Activated CD4-positive, alpha-beta T cell treated with anti-CD3 and anti-CD28 coated beads, Interleukin-2, Interleukin-6, amounts not matched to agents 100 ng/mL and 50 ng/mL, durations not matched to agents 16 hours and 8 hours (primary cell): Measurements from ENCODE around the gene EPYC.

Experiments used
- DNase-seq: peaks from one replicate; pipeline ENCODE4 v3.0.0-alpha.2; 2020

EPYC gene, protein sequence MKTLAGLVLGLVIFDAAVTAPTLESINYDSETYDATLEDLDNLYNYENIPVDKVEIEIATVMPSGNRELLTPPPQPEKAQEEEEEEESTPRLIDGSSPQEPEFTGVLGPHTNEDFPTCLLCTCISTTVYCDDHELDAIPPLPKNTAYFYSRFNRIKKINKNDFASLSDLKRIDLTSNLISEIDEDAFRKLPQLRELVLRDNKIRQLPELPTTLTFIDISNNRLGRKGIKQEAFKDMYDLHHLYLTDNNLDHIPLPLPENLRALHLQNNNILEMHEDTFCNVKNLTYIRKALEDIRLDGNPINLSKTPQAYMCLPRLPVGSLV

DNA sequence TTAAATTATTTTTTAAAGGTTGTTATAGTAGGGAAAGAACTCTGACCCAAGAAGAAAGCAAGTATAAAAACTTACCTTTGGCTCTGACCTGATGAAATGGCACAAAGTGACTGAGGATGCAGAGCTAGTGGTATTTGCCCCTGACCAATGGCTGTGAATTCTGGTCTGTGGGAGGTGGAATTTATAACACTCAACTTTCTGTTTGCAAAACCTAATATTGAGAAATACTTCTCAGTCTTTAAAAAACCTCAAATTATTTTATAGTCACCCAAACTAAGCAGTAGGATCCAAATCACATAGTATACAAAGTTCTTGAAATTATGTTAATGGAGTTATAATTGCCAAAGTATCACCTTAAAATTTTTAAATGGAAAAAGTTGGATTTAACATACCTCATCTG lies at the start of gene EPYC:
TSS of gene EPYC (minus strand) at position 101 of the 400 bp plus-strand sequence. CDS start 2,407 bp downstream, outside the sequence.
- DNase-seq = no peak

DNA sequence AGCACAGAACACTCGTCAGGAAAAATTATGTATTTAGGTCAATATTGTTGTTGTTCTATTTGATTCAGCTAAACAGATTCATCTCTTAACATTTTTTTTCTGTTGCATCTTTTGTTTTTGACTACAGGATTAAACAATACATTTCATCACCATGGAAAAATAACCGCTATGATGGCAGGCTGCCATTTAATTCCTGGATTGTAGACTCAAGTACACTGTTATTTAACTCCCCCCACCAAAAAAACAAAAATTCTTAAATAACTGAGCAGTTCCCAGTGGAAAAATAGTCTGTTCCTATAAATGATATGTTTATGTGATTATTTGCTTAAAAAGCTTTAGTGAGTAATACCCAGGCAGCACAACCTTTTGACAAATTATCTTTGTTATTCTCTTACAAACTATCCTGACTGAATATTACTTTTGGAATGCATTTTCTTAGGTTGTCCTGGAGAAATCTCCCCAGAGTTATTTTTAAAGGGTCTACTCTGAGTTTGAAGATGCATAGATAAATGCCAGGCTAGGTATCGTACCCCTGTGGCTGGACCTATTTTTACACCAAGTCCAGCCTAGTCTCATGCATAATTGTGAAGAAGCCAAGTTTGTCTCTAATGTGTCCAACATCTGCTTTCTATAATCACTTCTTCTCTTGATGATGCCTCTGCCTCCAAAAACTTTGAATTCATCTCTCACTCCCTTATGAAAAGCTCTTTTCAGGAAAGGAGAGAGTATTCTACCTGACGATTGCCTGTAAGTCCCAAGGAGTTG lies 49.4 kb upstream of the EPYC start:
- no peak for DNase-seq

DNA sequence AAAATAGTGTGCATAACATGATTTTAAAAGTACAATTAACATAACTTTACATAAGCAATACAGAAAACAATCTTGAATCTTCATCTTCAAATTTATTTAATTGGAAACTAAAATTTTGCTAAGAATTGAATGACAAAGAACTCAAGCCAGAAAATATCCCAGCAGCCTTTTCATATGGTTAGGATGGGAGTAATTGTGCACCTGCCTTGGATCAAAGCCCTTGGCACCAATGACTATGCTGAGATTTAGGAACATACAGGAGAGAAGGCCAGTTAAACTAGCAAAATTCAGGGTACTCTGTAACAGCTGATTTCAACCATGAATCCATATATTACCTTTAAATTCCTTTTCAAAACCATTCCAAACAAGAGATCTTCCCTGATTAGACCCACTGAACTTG lies 47.3 kb upstream of the EPYC start:
- no peak for DNase-seq

DNA sequence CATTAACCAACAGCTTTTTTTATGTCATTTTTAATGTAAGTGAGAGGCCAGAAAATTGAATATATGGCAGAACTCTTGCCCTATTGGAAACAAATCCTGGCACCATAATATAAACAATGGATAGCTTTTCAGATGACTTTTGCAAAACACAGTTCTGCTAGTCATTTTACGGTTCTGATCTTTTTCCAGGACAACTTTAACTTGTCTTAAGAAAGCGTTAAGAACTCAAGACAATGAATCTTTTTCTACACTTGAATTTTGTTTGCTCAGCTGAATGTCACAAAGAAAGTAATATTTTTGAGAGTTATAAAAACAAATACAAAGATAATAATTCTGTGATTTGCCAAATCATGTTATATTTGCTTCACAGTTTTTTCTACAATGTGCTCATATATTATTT lies 39.8 kb upstream of the EPYC start:
- DNase-seq = no peak

DNA sequence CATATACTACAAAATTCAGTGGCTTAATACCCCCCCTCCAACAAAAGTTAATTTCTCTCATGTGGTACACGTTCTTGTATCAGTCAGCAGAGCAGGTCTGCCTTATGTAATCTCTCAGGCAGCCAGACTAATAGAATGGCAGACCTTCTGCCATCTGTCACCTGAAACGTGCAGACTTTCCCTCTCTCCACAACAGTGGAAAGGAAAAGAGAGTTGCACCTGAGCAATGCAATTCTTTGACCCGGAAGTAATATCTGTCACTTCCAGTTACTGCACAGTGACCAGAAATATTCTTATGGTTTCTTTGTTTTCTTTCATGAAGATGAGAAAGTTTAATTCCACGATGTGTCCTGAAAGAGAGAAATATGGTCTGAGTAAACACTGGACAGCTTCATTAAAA lies 38.6 kb upstream of the EPYC start:
- no peak for DNase-seq

DNA sequence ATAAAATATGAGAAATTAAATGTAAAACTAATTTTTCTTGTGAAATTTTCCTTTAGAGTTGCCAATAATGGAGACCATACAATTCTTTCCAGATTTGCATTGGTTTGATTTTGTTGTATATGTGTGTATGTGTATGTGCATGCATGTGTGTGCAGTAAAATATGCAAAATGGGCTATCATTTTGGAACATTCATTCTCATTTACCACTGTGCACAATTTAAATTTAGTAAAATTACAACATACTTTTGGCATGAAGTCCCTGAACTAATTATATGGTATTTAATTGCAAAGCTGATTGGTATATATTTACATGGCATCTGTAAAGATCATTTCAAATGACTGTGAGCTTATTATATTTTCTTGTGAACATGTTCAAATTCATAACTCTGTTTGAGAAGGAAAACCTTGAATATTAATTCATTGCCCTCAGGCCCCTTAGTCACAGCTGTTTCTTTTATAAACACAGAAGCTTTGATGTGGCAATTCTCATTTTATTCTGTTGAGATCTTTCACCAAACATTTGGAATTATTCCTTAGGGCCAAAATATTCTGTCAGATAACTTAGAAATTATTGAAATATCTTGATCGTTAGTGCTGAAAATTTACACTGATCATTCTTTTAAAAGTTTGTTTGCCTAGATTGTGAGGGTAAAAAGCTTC lies 35.5 kb upstream of the EPYC start:
- no peak for DNase-seq

DNA sequence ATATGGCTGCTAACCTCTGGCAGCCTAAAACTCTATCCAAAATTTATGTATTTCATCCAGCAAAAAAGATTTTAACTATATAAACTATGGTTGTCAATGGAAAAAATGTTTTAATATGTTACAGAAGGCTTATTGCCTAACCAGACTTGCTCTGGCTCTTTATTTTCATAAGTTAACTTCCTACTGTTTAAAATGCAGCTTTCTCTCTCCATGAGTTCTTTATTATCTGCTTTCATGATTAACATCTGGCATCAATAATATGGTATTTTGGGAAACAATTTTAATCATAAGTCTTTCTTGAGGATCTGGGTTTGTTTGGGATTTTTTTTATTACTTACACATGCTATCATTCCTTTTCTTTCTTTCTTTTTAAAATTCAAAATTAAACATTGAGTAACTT lies 32.5 kb upstream of the EPYC start:
- DNase-seq = no peak

DNA sequence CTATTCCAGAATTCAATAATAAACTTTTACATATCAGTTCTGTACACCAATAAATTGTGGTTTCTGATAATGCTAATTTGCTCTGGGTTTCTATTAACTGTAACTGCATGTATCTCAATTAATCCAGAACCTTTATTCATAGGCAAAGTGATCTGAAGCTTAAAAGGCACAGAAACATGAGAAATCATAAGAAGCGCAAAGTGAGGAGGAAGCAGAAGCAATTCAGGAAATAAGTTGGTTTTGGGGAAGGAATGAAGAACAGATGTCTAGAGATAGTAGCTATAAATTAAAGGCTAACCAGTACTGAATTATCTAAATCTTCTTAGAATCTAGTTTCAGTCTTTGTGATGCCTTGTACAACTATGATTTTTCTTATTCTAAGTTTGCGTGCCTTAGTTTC lies 28.5 kb upstream of the EPYC start:
- DNase-seq = no peak

DNA sequence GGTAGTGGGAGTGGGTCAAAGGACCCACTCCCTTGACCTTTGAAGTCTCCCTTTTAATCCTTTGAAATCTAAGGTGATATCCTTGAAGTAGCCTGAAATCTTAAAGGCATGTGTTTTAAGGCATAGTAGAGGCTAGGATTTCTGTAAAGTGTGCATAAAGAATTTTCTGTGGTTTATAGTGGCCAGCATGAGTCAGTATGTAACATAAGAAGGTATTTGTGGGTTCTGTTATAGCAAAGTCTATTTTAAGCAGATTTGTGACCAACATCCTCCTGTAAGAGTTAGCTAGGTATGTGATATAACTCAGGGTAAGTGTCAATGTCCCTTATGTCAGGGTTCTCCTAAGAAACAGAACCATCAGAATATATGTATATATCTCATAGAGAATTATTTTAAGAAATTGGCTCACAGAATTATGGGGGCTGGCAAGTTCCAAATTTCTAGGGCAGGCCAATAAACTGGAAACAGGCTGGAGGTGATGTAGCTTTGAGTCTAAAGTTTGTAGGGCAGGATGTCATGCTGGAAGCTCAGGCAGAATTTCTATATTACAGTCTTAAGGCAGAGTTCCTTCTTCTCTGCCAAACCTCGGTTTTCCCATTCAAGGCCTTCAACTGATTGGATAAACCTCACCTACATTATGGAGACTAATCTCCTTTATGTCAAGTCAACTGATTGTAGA lies 18.7 kb upstream of the EPYC start:
- no peak for DNase-seq

DNA sequence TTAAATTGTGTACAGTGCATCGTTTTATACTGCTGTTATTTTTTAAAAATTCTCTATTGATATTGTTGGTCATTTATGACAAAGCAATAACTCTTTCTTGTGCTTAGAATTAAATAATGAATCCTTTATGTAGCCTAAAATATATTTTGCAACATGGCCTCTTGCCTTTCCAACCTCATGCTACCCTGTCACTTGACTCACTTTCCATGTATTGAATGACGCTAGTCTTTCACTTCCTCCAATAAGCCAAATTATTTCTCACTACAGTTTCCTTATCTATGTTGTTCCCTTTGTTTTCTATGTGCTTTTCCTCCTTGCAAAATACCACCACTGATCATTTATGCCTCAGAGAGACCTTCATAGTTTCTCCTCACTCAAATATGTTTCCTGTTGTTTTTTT lies 16.3 kb upstream of the EPYC start:
- DNase-seq = no peak

DNA sequence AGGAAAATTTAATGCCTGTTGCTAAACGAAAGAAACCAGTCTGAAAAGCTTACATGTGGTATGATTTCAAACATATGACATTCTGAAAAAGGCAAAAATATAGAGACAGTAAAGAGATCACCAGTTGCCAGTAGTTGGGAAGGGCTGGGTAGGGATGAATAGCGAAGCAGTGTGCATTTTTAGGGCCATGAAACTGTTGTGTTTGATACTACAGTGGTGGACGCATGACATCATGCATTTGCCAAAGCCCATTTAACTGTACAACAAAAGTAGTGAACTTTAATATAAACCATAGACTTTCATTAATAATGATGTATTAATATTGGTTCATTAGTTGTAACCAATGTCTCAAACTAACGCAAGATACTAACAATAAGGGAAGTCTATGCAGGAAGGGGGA lies 14.7 kb upstream of the EPYC start:
- DNase-seq = no peak

DNA sequence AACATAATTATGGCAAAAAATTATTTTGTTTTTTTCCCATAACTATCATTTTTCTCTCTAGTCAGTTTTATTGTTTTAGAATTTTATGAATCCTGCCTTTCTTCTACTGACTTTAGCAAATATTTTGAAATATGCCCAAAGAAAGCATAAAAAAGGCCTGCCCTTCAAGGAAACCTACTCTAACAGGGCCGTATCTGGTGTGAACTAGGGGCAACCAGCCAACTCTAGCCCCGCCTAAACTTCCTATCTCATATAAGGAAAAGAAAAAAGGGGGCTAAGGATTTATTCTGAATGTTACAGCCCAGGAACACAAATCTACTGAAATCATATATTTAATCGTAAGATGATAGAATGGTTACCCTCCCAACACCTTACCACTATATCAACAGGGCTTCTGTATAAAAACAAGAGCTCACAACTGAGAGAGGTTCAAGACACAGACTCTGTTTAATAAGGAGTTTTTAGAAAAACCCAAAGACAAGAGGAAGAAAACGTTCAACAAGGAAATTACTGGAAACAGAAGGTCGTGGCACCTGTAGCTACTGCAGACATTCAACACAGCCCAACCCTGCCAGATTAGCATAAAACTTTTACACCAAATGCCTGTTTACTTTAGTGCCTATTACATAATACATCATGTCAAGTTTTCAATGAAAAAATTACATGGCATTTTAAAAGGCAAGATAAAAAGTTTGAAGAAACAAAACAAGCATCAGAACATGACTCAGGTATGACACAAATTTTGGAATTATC lies 12.9 kb upstream of the EPYC start:
- DNase-seq = no peak

DNA sequence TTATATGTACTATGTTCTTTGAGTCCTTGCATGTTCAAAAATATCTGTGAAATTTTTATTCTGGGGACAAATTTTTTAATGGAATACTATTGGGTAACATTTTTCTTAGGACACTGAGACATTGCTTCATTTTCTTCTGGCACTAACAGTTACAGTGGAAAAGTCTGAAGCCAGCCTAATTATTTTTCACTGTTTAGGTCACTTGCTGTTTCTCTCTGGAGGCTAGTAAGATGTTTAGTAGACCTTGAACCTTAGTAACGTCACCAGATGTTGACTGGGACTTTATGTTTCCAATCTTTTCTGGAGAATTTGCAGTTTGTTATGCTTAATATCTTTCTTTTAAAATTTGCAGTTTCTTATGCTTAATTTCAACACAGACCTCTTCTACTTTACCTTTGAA lies 12.3 kb upstream of the EPYC start:
- no peak for DNase-seq

DNA sequence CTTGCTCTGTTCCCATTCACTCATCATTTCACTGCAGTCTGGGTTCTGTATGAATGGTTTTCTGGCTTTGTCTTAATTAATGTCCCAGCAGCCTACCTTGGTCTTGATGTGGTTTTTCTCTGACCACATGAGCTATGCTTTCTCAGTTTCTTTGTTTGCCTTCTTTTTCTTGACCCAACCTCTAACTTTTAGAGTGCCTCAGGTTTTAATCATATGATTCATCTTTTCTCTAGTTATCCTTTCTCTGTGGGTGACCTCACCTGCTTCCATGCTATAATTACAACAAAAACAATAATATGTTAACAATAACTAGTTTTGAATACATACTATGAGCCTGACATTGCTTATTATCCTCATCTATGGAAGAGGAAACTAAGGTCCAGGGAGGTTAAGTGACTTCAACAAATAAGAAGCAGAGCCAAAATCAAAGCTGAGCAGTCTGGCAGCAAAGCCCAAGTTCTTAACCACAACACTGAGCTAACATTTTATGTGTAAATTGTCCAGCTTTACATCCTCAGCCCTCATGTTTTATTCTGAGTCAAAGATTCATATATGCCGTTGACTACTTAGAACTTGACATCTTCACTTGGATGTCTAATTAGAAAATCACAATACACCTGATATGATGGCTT lies 4.7 kb upstream of the EPYC start:
- DNase-seq = no peak

DNA sequence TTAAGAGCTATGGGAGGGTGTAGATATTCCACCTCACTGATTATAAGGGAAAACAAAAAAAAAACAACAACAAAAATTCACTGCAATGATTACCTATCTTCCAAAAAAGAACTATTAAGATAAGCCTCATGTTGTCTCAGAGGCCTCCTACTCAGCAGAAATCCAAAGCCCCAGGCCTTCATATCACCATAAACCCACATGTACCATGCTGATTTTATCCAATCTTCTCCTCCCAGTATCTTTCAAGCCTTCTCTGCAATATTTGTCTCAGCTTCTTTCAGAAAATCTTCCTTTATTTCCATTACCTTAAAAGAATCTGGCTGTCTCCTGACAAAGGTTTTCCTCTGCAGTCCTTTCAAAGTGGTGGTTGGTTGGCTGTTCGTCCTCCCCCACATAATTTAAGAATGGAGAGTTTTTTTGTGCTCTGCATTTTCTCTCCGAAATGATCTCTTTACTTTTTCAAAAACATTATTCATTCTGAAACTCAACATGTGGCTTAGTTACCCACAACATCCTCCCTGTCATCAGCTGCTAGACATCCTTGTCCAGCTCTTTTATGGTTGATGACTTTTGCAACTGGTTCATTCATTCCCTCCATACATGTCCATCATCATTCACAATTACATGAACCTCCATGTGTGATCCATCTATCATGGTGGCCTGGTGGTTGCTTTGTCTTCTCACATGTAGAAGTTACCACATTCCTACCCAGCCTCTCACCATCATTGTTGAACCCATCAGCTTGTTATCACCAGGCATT lies 2.9 kb upstream of the EPYC start:
- peak; percentile 50 for DNase-seq

DNA sequence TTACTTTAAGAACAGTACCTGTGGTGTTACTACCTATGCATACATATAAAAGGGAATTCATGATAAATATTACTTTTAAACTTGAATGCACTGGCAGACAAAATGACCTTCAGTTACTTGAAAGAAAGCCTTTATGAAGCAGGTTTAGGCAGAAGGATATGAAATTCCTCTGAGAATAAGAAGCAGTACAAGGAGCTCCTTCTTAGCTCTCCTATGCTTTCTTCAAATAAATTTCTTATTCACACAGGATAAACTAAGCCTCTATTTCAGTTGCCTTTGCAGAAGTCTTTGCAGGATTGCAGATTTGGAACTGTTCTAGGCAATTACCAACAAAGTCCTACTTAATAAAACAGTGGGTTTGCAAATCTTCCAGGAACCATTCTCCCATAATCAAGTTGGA lies 1.0 kb downstream of the EPYC start:
- DNase-seq = no peak

DNA sequence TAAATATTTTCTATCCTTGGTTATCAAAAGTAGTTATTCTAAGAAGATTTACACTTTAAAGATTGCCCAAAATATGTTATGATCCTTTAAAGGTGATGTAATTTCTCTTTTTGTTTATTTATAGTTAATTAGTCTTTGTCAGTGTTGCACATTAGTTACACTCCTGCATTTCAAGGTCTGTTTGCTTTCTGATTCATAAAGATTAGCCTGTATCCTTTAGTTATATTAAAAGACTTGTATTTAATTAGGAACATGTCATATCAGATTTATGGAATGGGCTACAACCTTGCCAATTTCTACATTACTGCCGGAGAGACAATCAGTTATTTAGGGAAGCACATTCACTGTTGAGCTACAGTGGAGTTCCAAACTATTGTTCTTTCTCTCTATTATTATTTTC lies 3.5 kb downstream of the EPYC start:
- DNase-seq = no peak

DNA sequence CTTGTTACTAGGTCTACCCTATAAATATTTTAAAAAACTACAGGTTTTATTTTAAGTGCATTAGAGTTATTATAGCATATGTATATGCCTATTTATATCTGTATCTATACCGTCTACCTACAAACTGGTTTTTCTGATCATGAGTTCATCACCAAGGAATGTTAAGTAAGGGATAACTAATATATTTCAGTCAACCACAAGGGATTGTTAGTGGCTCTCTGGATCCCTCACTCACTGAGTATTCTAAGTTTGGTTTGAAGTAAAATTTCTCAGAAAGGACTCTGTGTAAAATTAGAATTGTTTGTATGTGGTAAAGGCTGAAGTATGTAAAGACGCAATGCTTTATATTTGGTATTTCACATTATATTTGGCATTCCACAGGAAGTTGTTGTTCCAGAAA lies 4.8 kb downstream of the EPYC start:
- no peak for DNase-seq

DNA sequence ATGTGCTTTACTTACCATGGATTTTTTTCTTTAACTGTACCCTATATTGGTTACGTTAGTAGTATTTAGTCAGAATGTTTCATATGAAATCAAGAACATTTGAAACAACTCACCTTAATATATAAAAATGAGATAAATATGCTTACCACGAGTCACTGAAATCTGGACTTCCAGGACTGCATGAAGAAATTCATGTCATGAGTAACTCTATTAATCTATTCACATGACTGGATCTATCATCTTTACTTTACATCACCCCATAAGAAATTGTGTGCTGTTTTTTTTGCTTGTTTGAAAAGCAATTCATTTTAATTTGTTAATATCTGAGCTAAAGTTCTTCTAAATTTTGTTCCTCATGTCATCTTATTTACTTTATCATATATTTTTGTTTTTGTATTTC lies 5.2 kb downstream of the EPYC start:
- no peak for DNase-seq

DNA sequence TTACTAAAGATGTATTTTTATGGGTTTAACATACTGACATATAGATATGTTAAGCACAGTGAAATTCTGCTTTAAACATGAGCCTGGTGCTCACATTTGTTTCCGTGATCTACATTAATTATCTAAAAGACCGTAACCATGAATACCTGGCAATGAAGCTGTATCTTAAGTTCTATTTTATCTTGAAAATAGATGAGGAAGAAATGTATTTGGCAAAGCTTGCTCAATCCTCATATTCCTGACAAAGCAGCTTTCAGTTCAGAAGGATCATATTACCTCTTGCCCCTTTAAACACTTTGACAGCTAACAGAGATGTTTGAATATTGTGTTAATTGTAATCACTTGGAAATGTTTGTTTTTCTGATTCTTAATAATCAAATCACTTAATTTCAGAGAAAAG lies 9.8 kb downstream of the EPYC start:
- no peak for DNase-seq

DNA sequence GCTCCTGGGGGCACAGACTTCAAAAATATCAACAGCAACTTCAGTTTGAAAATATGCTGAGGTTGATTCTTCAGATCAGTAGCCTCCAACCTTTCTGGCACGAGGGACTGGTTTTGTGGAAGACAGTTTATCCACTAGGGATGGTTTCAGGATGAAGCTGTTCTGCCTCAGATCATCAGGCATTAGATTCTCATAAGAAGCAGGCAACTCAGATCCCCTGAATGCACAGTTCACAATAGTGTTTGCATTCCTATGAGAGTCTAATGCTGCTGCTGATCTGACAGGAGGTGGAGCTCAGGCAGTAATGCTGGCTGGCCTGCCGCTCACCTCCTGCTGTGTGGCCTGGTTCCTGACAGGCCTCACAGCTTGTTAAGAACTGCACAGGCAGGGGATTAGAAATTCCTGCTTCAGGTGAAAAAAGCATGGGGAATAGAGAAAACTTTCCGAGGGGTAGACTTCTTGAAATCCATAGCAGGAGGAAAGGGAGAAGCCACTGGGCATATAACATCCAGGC lies 12.8 kb downstream of the EPYC start:
- no peak for DNase-seq
